ENCODE data around the gene WWOX.

The WWOX gene

GRCh38 chr16:78542419-78542818 is 443.0 kb downstream of the WWOX start:
- no peaks in the 10 kb centered on the region for H3K36me3 ChIP-seq (ENCODE audit: insufficient read depth)
- no peak overlapping the region for H3K4me2 ChIP-seq
- H3K79me2 ChIP-seq (ENCODE audit: insufficient read depth, low read depth), result no peaks in the 10 kb centered on the region
- no peaks in the 10 kb centered on the region for H4K20me1 ChIP-seq (ENCODE audit: insufficient read depth)
- H3K27me3 ChIP-seq (ENCODE audit: insufficient read depth, low read depth), result no peaks in the 10 kb centered on the region
- H3K4me3 ChIP-seq (IDR thresholded peaks at IDR 0.05; ENCODE audit: insufficient read depth, low read depth, low read length), result no peak overlapping the region
- H2AFZ ChIP-seq (ENCODE audit: low read depth), result no peak overlapping the region
- TF ChIP-seq, protein P1, sequence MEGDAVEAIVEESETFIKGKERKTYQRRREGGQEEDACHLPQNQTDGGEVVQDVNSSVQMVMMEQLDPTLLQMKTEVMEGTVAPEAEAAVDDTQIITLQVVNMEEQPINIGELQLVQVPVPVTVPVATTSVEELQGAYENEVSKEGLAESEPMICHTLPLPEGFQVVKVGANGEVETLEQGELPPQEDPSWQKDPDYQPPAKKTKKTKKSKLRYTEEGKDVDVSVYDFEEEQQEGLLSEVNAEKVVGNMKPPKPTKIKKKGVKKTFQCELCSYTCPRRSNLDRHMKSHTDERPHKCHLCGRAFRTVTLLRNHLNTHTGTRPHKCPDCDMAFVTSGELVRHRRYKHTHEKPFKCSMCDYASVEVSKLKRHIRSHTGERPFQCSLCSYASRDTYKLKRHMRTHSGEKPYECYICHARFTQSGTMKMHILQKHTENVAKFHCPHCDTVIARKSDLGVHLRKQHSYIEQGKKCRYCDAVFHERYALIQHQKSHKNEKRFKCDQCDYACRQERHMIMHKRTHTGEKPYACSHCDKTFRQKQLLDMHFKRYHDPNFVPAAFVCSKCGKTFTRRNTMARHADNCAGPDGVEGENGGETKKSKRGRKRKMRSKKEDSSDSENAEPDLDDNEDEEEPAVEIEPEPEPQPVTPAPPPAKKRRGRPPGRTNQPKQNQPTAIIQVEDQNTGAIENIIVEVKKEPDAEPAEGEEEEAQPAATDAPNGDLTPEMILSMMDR (conservative IDR thresholded peaks at IDR 0.05; ENCODE audit: low read depth, low read length), result no peak
- no peak overlapping the region for H3K9ac ChIP-seq
- no peak overlapping the region for H3K27ac ChIP-seq
- H3K4me1 ChIP-seq (ENCODE audit: low read depth, poor library complexity, severe bottlenecking), result no peaks in the 10 kb centered on the region

- Histone ChIP-seq H3K79me2 (ENCODE audit: insufficient read depth, low read depth) (no peaks in the 10 kb centered on the region), H3K9ac (no peak overlapping the region), H3K4me2 (no peak overlapping the region), H4K20me1 (ENCODE audit: insufficient read depth) (no peaks in the 10 kb centered on the region), H3K4me1 (ENCODE audit: low read depth, poor library complexity, severe bottlenecking) (no peaks in the 10 kb centered on the region), H2AFZ (ENCODE audit: low read depth) (no peak overlapping the region), H3K36me3 (ENCODE audit: insufficient read depth) (no peaks in the 10 kb centered on the region), H3K27me3 (ENCODE audit: insufficient read depth, low read depth) (no peaks in the 10 kb centered on the region), H3K27ac (no peak overlapping the region), H3K4me3 (IDR thresholded peaks at IDR 0.05; ENCODE audit: insufficient read depth, low read depth, low read length) (no peak overlapping the region)
- TF ChIP-seq, protein P1 (conservative IDR thresholded peaks at IDR 0.05; ENCODE audit: low read depth, low read length), result no peak
Measured at GRCh38 chr16:78543023-78543422, 443.6 kb downstream of the WWOX start.

DNA sequence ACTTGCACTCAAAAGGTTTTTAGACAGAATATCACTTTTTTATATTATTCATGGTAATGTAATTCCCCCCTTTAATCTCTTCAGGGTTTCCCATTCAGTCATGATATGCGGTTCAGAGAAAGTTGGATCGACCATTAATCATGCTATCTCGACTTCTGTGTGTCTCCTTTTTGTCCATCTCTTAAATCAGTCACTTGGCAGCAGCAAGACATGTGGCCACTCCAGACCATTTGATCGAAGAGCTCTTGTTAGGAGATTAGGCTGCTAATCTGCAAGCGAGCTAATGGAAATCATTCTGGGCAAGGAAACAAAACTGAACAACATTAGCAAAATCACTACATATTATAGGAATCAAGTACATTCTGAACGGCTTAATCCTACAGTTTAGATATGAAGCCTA is 449.9 kb downstream of the WWOX start:
- Histone ChIP-seq H3K27me3 (ENCODE audit: insufficient read depth, low read depth) (no peaks in the 10 kb centered on the region), H4K20me1 (ENCODE audit: insufficient read depth) (no peaks in the 10 kb centered on the region), H2AFZ (ENCODE audit: low read depth) (no peak overlapping the region), H3K4me2 (no peak overlapping the region), H3K27ac (no peak overlapping the region), H3K4me1 (ENCODE audit: low read depth, poor library complexity, severe bottlenecking) (no peaks in the 10 kb centered on the region), H3K4me3 (IDR thresholded peaks at IDR 0.05; ENCODE audit: insufficient read depth, low read depth, low read length) (no peak overlapping the region), H3K79me2 (ENCODE audit: insufficient read depth, low read depth) (no peaks in the 10 kb centered on the region), H3K9ac (no peak overlapping the region), H3K36me3 (ENCODE audit: insufficient read depth) (no peaks in the 10 kb centered on the region)
- TF ChIP-seq, protein P1 (conservative IDR thresholded peaks at IDR 0.05; ENCODE audit: low read depth, low read length), result no peak

- Histone ChIP-seq H3K9ac (no peak overlapping the region), H3K27me3 (ENCODE audit: insufficient read depth, low read depth) (no peaks in the 10 kb centered on the region), H2AFZ (ENCODE audit: low read depth) (no peak overlapping the region), H3K4me2 (no peak overlapping the region), H3K27ac (no peak overlapping the region), H3K79me2 (ENCODE audit: insufficient read depth, low read depth) (no peaks in the 10 kb centered on the region), H4K20me1 (ENCODE audit: insufficient read depth) (no peaks in the 10 kb centered on the region), H3K36me3 (ENCODE audit: insufficient read depth) (no peaks in the 10 kb centered on the region), H3K4me3 (IDR thresholded peaks at IDR 0.05; ENCODE audit: insufficient read depth, low read depth, low read length) (no peak overlapping the region), H3K4me1 (ENCODE audit: low read depth, poor library complexity, severe bottlenecking) (no peaks in the 10 kb centered on the region)
- TF ChIP-seq, protein P1 (conservative IDR thresholded peaks at IDR 0.05; ENCODE audit: low read depth, low read length), result no peak
Measured at GRCh38 chr16:78551487-78552085, 452.1 kb downstream of the WWOX start.

Data from KMS-11 (cell line).